HG02840 (cell line): Measurements from ENCODE around the gene RPL13A.
A peak's percentile ranks its signal among the peaks of the same experiment; 100 is the strongest.
"Not testable (repeated sequence)": the region's sequence is repeated elsewhere in the genome, so short reads cannot be mapped to it uniquely, and the experiment has no call there.

Experiments
- ATAC-seq: cut with Tn5 transposase; IDR thresholded peaks from one replicate; pipeline ENCODE4 v1.9.1; 2021; ENCODE audit warnings: mild to moderate bottlenecking, moderate library complexity, moderate number of reproducible peaks; ENCODE audit not compliant: unreplicated experiment, low FRiP score

The RPL13A gene

GRCh38 chr19:49487277-49488045 is at the start of gene RPL13A:
Gene RPL13A, plus strand, starts transcription at chr19:49487608. Its CDS starts 22 bp downstream, at chr19:49487630.
- peak; percentile 92 for ATAC-seq

GRCh38 chr19:49438261-49438660 is 49.1 kb upstream of the RPL13A start:
- no peak for ATAC-seq

GRCh38 chr19:49439836-49440235 is 47.6 kb upstream of the RPL13A start:
- ATAC-seq: no peak

DNA sequence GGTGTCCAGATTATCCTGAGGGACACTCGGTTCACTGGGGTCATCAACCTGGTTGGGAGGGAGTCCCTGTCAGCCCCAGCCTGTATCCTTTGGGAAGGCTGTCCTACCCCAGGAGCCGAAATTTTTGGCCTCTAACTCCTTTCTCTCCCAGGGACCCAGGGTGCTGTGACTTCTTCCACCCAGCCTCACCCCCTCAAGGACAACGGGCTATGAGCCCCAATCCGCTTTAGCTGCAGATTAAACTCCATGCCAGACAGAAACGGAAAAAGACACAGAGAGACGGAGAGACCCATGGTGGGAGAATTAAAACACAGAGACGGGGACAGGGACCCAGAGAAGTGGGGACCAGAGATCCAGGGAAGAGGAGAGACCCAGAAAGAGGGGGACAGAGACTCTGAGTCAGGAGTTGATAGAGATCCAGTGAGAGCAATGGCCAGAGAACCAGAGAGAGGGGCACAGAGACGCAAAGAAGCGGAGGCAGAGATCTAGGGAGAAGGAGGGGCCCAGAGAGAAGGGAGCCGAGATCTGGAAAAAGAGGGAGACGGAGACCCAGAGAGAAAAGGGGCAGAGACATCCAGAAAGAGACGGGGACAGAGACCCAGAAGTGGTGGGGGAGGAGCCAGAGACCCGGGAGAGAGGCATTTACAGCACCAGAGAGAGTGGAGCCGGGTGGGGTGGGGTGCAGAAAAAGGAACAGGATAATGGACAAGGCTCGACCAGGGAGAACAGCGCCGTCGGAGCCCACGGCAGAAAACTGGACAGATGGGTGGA is 46.8 kb upstream of the RPL13A start:
- no peak for ATAC-seq

GRCh38 chr19:49441210-49441959 is 46.0 kb upstream of the RPL13A start, which contains the start of gene SLC17A7:
Gene SLC17A7, minus strand, starts transcription at chr19:49441527. Its CDS starts 148 bp downstream, at chr19:49441379.
- no peak for ATAC-seq

DNA sequence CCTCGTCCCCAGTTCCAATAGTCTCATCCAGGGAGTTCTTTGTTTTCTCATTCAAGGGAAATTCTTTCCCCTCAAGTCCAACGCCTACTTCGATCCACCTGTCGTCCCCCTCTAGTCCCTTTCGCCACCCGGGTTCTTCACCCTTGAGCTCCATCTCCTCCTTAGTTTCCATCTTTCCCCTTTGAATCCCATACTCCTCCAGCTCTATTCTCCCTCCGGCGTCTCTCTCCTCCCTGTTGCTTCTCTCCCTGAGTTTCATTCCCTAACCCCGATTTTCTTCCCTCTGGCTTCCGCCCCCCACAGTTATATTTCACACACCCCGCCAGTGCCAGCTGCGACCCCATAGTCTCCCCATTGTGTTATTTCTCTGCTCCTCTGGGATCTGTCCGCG is 45.5 kb upstream of the RPL13A start:
- no peak for ATAC-seq

GRCh38 chr19:49442354-49442753 is 45.1 kb upstream of the RPL13A start:
- no peak for ATAC-seq

DNA sequence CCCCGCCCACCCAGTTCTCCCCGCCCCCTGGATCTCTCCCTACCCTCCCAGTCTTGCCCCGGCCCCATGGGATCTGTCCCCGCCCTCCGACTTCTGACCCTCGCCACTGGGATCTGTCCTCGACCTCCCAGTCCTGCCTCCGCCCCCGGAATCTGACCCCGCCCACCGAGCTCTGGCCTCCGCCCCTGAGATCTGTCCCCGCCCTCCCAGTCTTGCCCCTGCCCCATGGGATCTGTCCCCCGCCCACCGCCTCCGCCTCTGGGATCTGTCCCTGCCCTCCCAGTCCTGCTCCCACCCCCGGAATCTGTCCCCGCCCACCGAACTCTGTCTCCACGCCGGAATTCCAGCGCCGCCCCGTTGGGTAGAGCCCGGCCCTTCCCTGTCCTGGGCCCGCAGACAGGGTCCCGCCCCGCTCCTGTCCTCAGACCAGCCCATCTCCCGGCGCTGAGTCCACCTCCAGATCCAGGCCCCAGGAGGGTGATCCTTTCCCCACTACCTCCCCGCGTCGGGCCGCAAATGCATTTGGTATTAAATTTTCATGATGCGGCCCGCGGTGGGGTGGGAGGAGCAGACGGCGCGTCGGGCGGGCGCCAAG is 44.5 kb upstream of the RPL13A start:
- peak; percentile 2 for ATAC-seq

- peak; percentile 76 for ATAC-seq
These were observed 43.9 kb upstream of the RPL13A start for GRCh38 chr19:49443366-49444099.

DNA sequence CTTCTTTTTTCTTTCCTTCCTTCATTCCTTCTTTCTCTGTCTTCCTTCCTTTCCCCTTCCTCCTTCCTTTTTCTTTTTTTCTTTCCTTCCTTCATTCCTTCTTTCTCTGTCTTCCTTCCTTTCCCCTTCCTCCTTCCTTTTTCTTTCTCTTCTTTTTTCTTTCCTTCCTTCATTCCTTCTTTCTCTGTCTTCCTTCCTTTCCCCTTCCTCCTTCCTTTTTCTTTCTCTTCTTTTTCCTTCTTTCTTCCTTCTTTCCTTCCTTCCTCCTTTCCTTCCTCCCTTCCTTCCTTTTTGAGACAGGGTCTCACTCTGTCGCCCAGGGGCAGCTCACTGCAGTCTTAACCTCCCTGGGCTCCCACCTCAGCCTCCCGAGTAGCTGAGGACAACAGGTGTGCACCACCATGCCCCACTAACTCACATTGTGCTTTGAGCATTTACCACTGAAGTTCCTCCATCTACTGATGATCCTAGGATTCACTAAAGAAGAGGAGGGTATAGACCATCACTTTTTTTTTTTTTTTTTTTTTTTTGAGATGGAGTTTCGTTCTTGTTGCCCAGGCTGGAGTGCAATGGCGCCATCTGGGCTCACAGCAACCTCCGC is 43.2 kb upstream of the RPL13A start:
- not testable (repeated sequence) for ATAC-seq

GRCh38 chr19:49445997-49446396 is 41.4 kb upstream of the RPL13A start:
- ATAC-seq: no peak

- no peak for ATAC-seq
These were observed 39.6 kb upstream of the RPL13A start for GRCh38 chr19:49447485-49448431.

DNA sequence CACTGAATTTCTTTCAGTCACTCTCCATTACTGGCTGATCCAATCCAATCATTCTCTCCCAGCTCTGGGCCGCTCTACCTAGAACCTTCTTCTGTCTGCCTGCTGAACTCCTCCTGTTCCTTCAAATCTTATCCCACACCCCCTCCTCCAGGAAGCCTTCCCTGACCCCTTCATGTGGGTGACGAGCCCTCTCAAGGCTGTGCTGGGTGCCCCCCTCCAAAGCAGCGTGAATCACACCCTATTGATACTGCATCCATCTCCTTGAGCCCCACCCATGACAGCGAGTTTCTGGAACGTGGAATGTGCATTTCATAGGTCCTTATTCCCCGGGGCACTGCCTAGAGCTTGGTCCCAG is 39.0 kb upstream of the RPL13A start:
- no peak for ATAC-seq

DNA sequence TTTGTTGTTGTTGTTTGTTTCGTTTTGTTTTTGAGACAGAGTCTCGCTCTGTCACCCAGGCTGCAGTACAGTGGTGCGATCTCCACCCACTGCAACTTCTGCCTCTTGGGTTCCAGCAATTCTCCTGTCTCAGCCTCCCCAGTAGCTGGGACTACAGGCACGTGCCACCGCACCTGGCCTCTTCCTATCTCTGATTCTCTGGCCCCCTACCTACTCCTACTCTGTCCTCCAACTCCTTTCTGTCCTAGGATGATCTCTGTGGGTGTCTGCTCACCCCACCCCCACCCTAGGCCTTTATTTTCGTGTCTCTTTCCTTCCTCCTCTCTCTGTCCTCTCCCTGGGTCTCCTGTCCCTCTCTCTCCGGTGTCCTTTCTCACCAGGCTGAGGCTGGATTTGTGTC is 37.0 kb upstream of the RPL13A start:
- no peak for ATAC-seq

DNA sequence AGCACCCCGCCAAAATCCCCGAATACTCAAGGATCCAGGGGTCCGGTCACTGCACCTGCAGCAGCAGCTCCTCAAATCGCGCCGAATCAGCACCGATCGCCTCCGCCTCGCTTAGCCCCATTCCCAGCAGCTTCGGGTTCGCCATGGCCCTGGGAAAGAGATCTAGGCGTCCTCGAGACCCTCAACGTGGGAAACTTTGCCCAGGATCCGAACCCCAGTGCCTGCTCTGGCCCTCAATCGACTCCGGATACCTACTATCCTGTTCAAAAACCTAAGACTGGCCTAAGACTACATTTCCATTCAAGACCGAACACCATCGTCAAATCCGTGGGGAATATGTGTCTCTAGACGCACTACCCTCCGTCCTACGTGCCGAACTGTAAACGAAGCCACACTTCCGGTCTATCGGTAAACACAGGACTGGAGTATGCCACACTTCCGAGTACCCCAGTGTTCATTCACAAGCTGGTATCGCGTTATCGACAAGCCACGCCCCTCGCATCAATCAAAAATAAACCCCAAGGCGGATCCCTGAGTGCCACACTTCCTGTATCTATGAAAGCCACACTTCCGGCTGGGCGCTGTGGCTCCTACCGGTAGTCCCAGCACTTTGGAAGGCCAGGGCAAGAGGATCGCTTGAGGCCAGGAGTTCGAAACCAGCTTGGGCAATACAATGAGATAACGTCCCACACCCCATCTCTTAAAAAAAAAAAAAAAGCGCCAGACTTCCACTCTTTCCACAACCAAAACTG is 35.8 kb upstream of the RPL13A start, which contains the start of gene PIH1D1:
Gene PIH1D1 (minus strand): TSS at position 385 of the 752 bp plus-strand sequence. CDS start 240 bp downstream, at position 145.
- peak; percentile 60 for ATAC-seq

DNA sequence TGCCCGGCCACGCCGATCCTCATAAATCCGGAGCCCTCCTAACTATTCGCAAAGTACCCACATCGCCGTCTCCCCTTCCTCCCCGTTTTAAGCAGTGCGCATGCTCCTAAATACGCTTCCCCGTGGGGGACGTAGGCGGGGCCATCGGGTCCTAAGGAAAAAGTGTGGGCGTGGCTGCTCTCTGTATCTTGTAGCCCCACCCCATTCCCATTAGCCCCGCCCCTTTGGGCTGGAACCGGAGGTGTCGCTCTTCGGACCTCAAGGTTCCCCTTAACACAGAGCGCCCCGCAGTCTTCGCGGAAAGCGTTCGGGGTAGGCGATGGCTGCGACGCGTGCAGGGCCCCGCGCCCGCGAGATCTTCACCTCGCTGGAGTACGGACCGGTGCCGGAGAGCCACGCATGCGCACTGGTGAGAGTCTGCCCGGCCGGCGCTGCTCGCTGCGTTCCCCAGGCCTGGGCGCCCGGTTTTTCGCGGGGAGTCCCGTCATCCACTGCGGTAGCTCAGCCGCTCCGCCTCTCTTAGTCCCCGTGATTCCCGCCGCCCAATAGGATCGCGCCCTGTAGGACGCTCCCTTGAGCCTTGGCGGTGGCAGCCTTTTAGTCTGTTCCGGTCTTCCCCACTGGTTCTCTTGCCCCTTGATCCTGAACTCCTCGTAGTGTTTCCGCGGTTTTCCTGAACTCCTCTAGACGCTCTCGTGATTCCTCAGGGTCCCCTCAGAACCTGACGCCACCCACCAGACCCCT is 34.2 kb upstream of the RPL13A start, which contains the start of gene ALDH16A1:
Gene ALDH16A1 (plus strand): TSS at position 213 of the 744 bp plus-strand sequence. CDS start 107 bp downstream, at position 320.
- ATAC-seq: peak; percentile 62

GRCh38 chr19:49453757-49454240 is 33.6 kb upstream of the RPL13A start:
- ATAC-seq: no peak
